ENCODE results near the gene MUC21. TPM values are rescaled to one million over a fixed set of nuclear protein-coding genes. Genes with fewer than 3 reads are reported as not detected.
"Not testable (repeated sequence)": the region's sequence is repeated elsewhere in the genome, so short reads cannot be mapped to it uniquely, and the experiment has no call there.

The MUC21 gene
- polyA plus RNA-seq, 3 donors: not detected

DNA sequence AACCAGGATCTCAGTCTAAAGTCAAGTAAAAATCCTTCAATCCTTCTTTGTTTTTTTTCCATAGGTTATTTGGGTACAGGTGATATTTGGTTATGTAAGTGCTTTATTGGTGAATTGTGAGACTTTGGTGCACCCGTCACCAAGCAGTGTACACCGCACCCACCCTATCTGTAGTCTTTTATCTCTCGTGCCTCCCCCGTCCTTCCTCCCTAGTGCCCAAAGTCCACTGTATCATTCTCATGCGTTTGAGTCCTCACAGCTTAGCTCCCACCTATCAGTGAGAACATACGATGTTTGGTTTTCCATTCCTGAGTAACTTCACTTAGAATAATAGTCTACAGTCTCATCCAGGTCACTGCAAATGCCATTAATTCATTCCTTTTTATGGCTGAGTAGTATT lies 27.6 kb downstream of the MUC21 start:
- 77% methylated on average over 5 of the region's 6 CpGs for WGBS (ENCODE audit: insufficient coverage)
- TF ChIP-seq, protein P1, sequence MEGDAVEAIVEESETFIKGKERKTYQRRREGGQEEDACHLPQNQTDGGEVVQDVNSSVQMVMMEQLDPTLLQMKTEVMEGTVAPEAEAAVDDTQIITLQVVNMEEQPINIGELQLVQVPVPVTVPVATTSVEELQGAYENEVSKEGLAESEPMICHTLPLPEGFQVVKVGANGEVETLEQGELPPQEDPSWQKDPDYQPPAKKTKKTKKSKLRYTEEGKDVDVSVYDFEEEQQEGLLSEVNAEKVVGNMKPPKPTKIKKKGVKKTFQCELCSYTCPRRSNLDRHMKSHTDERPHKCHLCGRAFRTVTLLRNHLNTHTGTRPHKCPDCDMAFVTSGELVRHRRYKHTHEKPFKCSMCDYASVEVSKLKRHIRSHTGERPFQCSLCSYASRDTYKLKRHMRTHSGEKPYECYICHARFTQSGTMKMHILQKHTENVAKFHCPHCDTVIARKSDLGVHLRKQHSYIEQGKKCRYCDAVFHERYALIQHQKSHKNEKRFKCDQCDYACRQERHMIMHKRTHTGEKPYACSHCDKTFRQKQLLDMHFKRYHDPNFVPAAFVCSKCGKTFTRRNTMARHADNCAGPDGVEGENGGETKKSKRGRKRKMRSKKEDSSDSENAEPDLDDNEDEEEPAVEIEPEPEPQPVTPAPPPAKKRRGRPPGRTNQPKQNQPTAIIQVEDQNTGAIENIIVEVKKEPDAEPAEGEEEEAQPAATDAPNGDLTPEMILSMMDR (IDR thresholded peaks at IDR 0.05): no peak

DNA sequence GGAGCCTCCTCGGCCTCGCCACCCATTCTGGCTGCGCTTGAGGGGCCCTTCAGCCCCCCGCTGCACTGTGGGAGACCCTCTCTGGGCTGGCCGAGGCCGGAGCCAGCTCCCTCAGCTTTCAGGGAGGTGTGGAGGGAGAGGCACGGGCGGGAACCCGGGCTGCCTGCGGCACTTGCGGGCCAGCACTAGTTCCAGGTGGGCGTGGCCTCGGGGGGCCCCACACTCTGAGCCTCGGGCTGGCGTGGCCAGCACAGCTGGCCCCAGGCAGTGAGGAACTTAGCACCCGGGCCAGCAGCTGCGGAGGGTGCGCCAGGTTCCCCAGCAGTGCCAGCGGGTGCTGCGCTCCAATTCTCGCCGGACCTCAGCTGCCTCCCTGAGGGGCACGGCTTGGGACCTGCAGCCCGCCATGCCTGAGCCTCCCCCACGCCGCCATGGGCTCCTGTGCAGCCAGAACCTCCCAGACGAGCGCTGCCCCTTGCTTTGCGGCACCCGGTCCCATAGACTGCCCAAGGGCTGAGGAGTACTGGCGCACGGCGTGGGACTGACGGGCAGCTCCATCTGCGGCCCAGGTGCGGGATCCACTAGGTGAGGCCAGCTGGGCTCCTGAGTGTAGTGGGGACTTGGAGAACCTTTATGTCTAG lies 33.3 kb downstream of the MUC21 start:
- Mint-ChIP-seq H3K27ac (no peak overlapping the region), H3K36me3 (no peaks in the 10 kb centered on the region), H3K4me1 (no peaks in the 10 kb centered on the region), H3K4me3 (no peak overlapping the region), H3K27me3 (ENCODE audit: low read depth in 3 of 3) (peaks cover 0 to 25% (median 10%) of the 10 kb centered on the region in 3 donors), H3K9me3 (peaks cover 0 to 15% (median 10%) of the 10 kb centered on the region in 7 donors)
- Histone ChIP-seq H3K4me2 (replicated peaks; ENCODE audit: extremely low read depth, low read length, poor library complexity, severe bottlenecking) (no peak overlapping the region), H3K9ac (ENCODE audit: insufficient read depth, low read length, poor library complexity, severe bottlenecking) (no peak overlapping the region), H3K79me2 (ENCODE audit: insufficient read depth, low read length) (no peaks in the 10 kb centered on the region), H3K27me3 (ENCODE audit: control insufficient read depth in 2 of 2, insufficient read depth in 2 of 2, low read length in 2 of 2) (peaks cover 0 to 11% of the 10 kb centered on the region in 2 donors), H4K20me1 (ENCODE audit: insufficient read depth, low read length) (no peaks in the 10 kb centered on the region), H2AFZ (ENCODE audit: insufficient read depth, low read depth, low read length, poor library complexity, severe bottlenecking) (no peak overlapping the region), H3K4me1 (ENCODE audit: control insufficient read depth in 1 of 2, insufficient read depth in 2 of 2, low read length in 2 of 2) (no peaks in the 10 kb centered on the region), H3K9me3 (replicated peaks in 1 of 2; ENCODE audit: control insufficient read depth in 1 of 2, insufficient read depth in 1 of 2, low read length in 2 of 2) (no peaks in the 10 kb centered on the region), H3K27ac (ENCODE audit: low read depth in 1 of 2, low read length in 2 of 2) (no peak overlapping the region), H3K4me3 (replicated peaks in 1 of 3; ENCODE audit: low read depth in 2 of 3, low read length in 3 of 3) (no peak overlapping the region), H3K36me3 (replicated peaks in 1 of 2; ENCODE audit: control insufficient read depth in 1 of 2, insufficient read depth in 2 of 2, low read length in 2 of 2) (no peaks in the 10 kb centered on the region)
- TF ChIP-seq, protein P1 (IDR thresholded peaks at IDR 0.05): no peak
- 94% methylated on average over 29 of the region's 36 CpGs for WGBS (ENCODE audit: insufficient coverage)
- DNase-seq: no peak
- intact Hi-C loops (cut with micrococcal nuclease): no loop called here

More for the DNA sequence above, 27.6 kb downstream of the MUC21 start:
- H3K9me3 ChIP-seq (replicated peaks in 1 of 2; ENCODE audit: control insufficient read depth in 1 of 2, insufficient read depth in 1 of 2, low read length in 2 of 2): no peaks in the 10 kb centered on the region
- H3K36me3 ChIP-seq (replicated peaks in 1 of 2; ENCODE audit: control insufficient read depth in 1 of 2, insufficient read depth in 2 of 2, low read length in 2 of 2): no peaks in the 10 kb centered on the region
- H3K4me3 ChIP-seq (replicated peaks in 1 of 3; ENCODE audit: low read depth in 2 of 3, low read length in 3 of 3): no peak overlapping the region
- intact Hi-C loops (cut with micrococcal nuclease): no loop called here
- Mint-ChIP-seq H3K27me3 (ENCODE audit: low read depth in 3 of 3) (peaks cover 2 to 27% (median 13%) of the 10 kb centered on the region in 3 donors), H3K9me3 (peaks cover 0 to 17% (median 10%) of the 10 kb centered on the region in 7 donors), H3K4me3 (no peak overlapping the region), H3K36me3 (no peaks in the 10 kb centered on the region), H3K4me1 (no peaks in the 10 kb centered on the region), H3K27ac (no peak overlapping the region)
- no peak overlapping the region for H3K27ac ChIP-seq (ENCODE audit: low read depth in 1 of 2, low read length in 2 of 2)
- no peak overlapping the region for H2AFZ ChIP-seq (ENCODE audit: insufficient read depth, low read depth, low read length, poor library complexity, severe bottlenecking)
- no peak overlapping the region for H3K4me2 ChIP-seq (replicated peaks; ENCODE audit: extremely low read depth, low read length, poor library complexity, severe bottlenecking)
- no peaks in the 10 kb centered on the region for H4K20me1 ChIP-seq (ENCODE audit: insufficient read depth, low read length)
- DNase-seq: no peak
- peaks cover 0 to 11% of the 10 kb centered on the region in 2 donors for H3K27me3 ChIP-seq (ENCODE audit: control insufficient read depth in 2 of 2, insufficient read depth in 2 of 2, low read length in 2 of 2)
- no peak overlapping the region for H3K9ac ChIP-seq (ENCODE audit: insufficient read depth, low read length, poor library complexity, severe bottlenecking)
- no peaks in the 10 kb centered on the region for H3K79me2 ChIP-seq (ENCODE audit: insufficient read depth, low read length)
- H3K4me1 ChIP-seq (ENCODE audit: control insufficient read depth in 1 of 2, insufficient read depth in 2 of 2, low read length in 2 of 2): no peaks in the 10 kb centered on the region

DNA sequence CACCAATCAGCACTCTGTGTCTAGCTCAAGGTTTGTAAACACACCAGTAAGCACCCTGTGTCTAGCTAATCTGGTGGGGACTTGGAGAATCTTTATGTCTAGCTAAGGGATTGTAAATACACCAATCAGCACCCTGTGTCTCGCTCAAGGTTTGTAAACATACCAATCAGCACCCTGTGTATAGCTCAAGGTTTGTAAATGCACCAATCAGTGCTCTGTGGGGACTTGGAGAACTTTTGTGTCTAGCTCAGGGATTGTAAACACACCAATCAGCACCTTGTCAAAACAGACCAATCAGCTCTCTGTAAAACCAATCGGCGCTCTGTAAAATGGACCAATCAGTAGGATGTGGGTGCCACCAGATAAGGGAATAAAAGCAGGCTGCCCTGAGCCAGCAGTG lies 33.9 kb downstream of the MUC21 start:
- H3K4me1 ChIP-seq (ENCODE audit: control insufficient read depth in 1 of 2, insufficient read depth in 2 of 2, low read length in 2 of 2); H3K9ac ChIP-seq (ENCODE audit: insufficient read depth, low read length, poor library complexity, severe bottlenecking); H3K36me3 Mint-ChIP-seq; H3K4me3 Mint-ChIP-seq; H3K9me3 ChIP-seq (replicated peaks in 1 of 2; ENCODE audit: control insufficient read depth in 1 of 2, insufficient read depth in 1 of 2, low read length in 2 of 2); H4K20me1 ChIP-seq (ENCODE audit: insufficient read depth, low read length); DNase-seq; H3K4me3 ChIP-seq (replicated peaks in 1 of 3; ENCODE audit: low read depth in 2 of 3, low read length in 3 of 3); H3K4me2 ChIP-seq (replicated peaks; ENCODE audit: extremely low read depth, low read length, poor library complexity, severe bottlenecking); H3K27ac ChIP-seq (ENCODE audit: low read depth in 1 of 2, low read length in 2 of 2); H3K27ac Mint-ChIP-seq; intact Hi-C loops (cut with micrococcal nuclease); H3K79me2 ChIP-seq (ENCODE audit: insufficient read depth, low read length); H3K36me3 ChIP-seq (replicated peaks in 1 of 2; ENCODE audit: control insufficient read depth in 1 of 2, insufficient read depth in 2 of 2, low read length in 2 of 2); H3K4me1 Mint-ChIP-seq; H2AFZ ChIP-seq (ENCODE audit: insufficient read depth, low read depth, low read length, poor library complexity, severe bottlenecking): not testable (repeated sequence)
- WGBS (ENCODE audit: insufficient coverage): no CpG with 5 or more reads among the region's 3 CpGs
- Mint-ChIP-seq H3K27me3 (ENCODE audit: low read depth in 3 of 3) (peaks cover 0 to 23% (median 10%) of the 10 kb centered on the region in 3 donors), H3K9me3 (peaks cover 0 to 13% (median 10%) of the 10 kb centered on the region in 7 donors)
- H3K27me3 ChIP-seq (ENCODE audit: control insufficient read depth in 2 of 2, insufficient read depth in 2 of 2, low read length in 2 of 2): peaks cover 0 to 11% of the 10 kb centered on the region in 2 donors
